Esophagus squamous epithelium (tissue), 5 donors: ENCODE data around the gene IL17RD. TPM values are rescaled to one million over a fixed set of nuclear protein-coding genes. Genes with fewer than 3 reads are reported as not detected.

ENCODE experiments used
- DNase-seq: peaks from one replicate; lab custom pipeline; 2025; lab: John Stamatoyannopoulos, UW
- H3K27ac ChIP-seq, 4 donors: fragments of 200-600 bp; sonication (generic); one replicate each; pipeline ENCODE4 v1.5.1; 2016 to 2019; ENCODE audit warnings: mild to moderate bottlenecking in 1 of 4
- H3K27me3 ChIP-seq, 4 donors: fragments of 200-600 bp; sonication (generic); 1 replicate in 3 of 4; 2 replicates in 1 of 4; pipeline versions ENCODE4 v1.5.1 to v1.6.0; 2017 to 2021; ENCODE audit warnings: antibody characterized with exemption in 1 of 4
- H3K36me3 ChIP-seq, 3 donors: fragments of 200-600 bp; sonication (generic); one replicate each; pipeline ENCODE4 v1.5.1; 2016 to 2019
- H3K4me1 ChIP-seq, 3 donors: fragments of 200-600 bp; sonication (generic); one replicate each; pipeline ENCODE4 v1.5.1; 2017 to 2019
- H3K4me3 ChIP-seq, 4 donors: fragments of 200-600 bp; sonication (generic); 1 replicate in 3 of 4; 2 replicates in 1 of 4; pipeline ENCODE4 v1.5.1; 2016 to 2019; ENCODE audit warnings: mild to moderate bottlenecking in 2 of 4, moderate library complexity in 1 of 4
- H3K9me3 ChIP-seq, 3 donors: fragments of 200-600 bp; sonication (generic); one replicate each; pipeline ENCODE4 v1.5.1; 2016 to 2019
- POLR2A ChIP-seq, 4 donors: fragments of 450-650 bp; IDR thresholded peaks; one replicate each; pipeline ENCODE4 v1.6.1; 2017; ENCODE audit warnings: antibody characterized with exemption in 4 of 4, mild to moderate bottlenecking in 4 of 4, moderate library complexity in 3 of 4
- WGBS, 2 donors: methylation state at CpG; one replicate each; pipeline ENCODE4 v1.1.5; 2018; 5-methylcytosine and 5-hydroxymethylcytosine counted together
- intact Hi-C: fragments of 100-400 bp; cut with DNase I; formaldehyde crosslinking; loops from one replicate; pipeline ENCODE4 v1.15.0; 2022
- total RNA-seq, 4 donors: library from RNA; depleted of rRNA; stranded (reverse); fragments of >200 nt; gene quantifications; one replicate each; pipeline ENCODE4 v1.1.0, GENCODE V29; 2016
- TF ChIP-seq, protein P1 (sequence below), 6 experiments: fragments of 450-650 bp in 4 of 6; fragments of 200-600 bp in 2 of 6; sonication (generic) in 2 of 6; IDR thresholded peaks; one replicate each; pipeline ENCODE4 v1.5.1; 2016 to 2019; ENCODE audit warnings: antibody characterized with exemption in 6 of 6, mild to moderate bottlenecking in 4 of 6, moderate library complexity in 4 of 6
- donor health status: DM: yes; HTN: yes; CAD: no.

Gene IL17RD
- total RNA-seq, 4 donors from 2014 or later = 4.4 to 10.4 (median 5.1) TPM

DNA sequence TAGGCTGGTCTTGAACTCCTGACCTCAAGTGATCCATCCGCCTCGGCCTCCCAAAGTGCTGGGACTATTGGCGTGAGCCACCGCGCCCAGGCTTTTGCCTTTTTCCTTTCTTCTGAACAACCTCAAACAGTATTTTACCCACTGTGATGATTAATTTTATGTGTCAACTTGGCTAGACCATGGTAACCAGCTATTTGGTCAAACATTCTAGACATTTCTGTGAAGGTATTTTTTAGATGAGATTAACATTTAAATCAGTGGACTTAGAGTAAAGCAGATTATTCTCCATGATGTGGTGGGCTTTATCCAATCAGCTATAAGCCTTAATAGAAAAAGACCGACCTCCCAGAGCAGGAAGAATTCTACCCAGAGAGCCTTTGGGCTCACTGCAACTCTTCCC, 98.7 kb downstream of the IL17RD start:
- 89 to 97% methylated on average over 6 of the region's 6 CpGs for WGBS, 2 donors
- no peak for DNase-seq
- Histone ChIP-seq H3K4me1 (peaks cover 26 to 81% (median 57%) of the 10 kb centered on the region in 3 donors), H3K36me3 (no peaks in the 10 kb centered on the region), H3K27ac (peak overlapping the region in 3 of 4 donors; percentile 22 to 88 (median 86)), H3K4me3 (no peak overlapping the region), H3K9me3 (no peaks in the 10 kb centered on the region), H3K27me3 (no peaks in the 10 kb centered on the region)
- intact Hi-C loops = no loop called here
- TF ChIP-seq, protein P1, sequence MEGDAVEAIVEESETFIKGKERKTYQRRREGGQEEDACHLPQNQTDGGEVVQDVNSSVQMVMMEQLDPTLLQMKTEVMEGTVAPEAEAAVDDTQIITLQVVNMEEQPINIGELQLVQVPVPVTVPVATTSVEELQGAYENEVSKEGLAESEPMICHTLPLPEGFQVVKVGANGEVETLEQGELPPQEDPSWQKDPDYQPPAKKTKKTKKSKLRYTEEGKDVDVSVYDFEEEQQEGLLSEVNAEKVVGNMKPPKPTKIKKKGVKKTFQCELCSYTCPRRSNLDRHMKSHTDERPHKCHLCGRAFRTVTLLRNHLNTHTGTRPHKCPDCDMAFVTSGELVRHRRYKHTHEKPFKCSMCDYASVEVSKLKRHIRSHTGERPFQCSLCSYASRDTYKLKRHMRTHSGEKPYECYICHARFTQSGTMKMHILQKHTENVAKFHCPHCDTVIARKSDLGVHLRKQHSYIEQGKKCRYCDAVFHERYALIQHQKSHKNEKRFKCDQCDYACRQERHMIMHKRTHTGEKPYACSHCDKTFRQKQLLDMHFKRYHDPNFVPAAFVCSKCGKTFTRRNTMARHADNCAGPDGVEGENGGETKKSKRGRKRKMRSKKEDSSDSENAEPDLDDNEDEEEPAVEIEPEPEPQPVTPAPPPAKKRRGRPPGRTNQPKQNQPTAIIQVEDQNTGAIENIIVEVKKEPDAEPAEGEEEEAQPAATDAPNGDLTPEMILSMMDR (IDR thresholded peaks at IDR 0.05) = no peak
- no peak for TF ChIP-seq POLR2A (IDR thresholded peaks at IDR 0.05)

DNA sequence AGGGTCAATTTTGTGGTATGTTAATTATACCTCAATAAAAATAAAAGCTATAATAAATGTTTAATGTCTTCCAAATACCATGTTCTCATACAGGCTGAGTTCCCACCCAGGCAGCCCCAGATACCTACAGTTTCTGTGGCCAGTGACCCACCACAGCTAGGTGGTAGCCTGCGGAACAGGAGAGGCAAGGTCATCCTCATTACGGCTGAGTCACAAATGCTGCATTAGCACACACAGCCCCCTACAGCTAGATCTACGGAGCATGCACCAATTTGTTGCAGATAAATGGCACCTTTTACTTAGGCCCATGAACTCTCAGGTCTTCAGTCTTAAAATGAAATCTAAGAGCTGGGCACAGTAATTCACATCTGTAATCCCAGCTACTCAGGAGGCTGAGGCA, 99.6 kb downstream of the IL17RD start:
- DNase-seq = no peak
- Histone ChIP-seq H3K4me3 (no peak overlapping the region), H3K9me3 (no peaks in the 10 kb centered on the region), H3K36me3 (no peaks in the 10 kb centered on the region), H3K27ac (no peak overlapping the region), H3K4me1 (peaks cover 26 to 90% (median 64%) of the 10 kb centered on the region in 3 donors), H3K27me3 (no peaks in the 10 kb centered on the region)
- intact Hi-C loops = no loop called here
- TF ChIP-seq, protein P1 (IDR thresholded peaks at IDR 0.05) = no peak
- no peak for TF ChIP-seq POLR2A (IDR thresholded peaks at IDR 0.05)
- WGBS, 2 donors = 73 to 96% methylated on average over 2 to 3 of the region's 3 CpGs

DNA sequence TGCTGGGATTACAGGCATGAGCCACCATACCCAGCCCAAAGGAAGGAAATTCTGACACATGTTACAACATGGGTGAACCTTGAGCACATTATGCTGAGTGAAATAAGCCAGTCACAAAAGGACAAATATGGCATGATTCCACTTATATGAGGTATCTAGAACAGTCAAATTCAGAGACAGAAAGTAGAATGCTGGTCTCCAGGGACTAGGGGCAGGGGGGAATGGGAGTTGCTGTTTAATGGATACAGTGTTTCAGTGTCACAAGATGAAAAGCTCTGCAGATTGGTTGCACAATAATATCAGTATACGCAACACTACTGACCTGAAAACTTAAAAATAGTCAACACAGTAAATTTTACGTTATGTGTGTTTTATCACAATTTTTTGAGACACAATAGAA, 100.6 kb downstream of the IL17RD start:
- no peaks in the 10 kb centered on the region for H3K9me3 ChIP-seq
- no peak overlapping the region for H3K4me3 ChIP-seq
- peak overlapping the region in 3 of 4 donors; percentile 36 to 86 (median 52) for H3K27ac ChIP-seq
- H3K36me3 ChIP-seq = no peaks in the 10 kb centered on the region
- peaks cover 33 to 92% (median 70%) of the 10 kb centered on the region in 3 donors for H3K4me1 ChIP-seq
- 81 to 95% methylated on average over 2 of the region's 2 CpGs for WGBS, 2 donors
- TF ChIP-seq POLR2A (IDR thresholded peaks at IDR 0.05) = no peak
- TF ChIP-seq, protein P1 (IDR thresholded peaks at IDR 0.05) = no peak
- intact Hi-C loops = no loop called here
- no peaks in the 10 kb centered on the region for H3K27me3 ChIP-seq
- no peak for DNase-seq

DNA sequence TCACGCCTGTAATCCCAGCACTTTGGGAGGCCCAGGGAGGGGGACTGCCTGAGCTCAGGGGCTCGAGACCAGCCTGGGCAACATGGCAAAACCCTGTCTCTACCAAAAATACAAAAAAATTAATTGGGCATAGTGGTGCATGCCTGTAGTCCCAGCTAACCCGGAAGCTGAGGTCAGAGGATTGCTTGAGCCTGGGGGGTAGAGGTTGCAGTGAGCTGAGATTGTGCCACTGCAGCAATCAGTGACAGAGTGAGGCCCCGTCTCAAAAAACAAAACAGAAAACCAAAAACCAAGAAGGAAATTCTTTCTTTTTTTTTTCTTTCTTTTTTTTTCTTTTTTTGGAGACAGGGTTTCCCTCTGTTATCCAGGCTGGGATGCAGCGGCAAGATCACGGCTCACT, 101.2 kb downstream of the IL17RD start:
- TF ChIP-seq, protein P1 (IDR thresholded peaks at IDR 0.05) = no peak
- TF ChIP-seq POLR2A (IDR thresholded peaks at IDR 0.05) = no peak
- H3K27me3 ChIP-seq = no peaks in the 10 kb centered on the region
- H3K4me1 ChIP-seq = peaks cover 35 to 91% (median 72%) of the 10 kb centered on the region in 3 donors
- H3K36me3 ChIP-seq = no peaks in the 10 kb centered on the region
- intact Hi-C loops = no loop called here
- DNase-seq = no peak
- WGBS, 2 donors = 80 to 90% methylated on average over 6 of the region's 6 CpGs
- H3K4me3 ChIP-seq = no peak overlapping the region
- no peaks in the 10 kb centered on the region for H3K9me3 ChIP-seq
- peak overlapping the region in 3 of 4 donors; percentile 52 to 89 (median 86) for H3K27ac ChIP-seq

DNA sequence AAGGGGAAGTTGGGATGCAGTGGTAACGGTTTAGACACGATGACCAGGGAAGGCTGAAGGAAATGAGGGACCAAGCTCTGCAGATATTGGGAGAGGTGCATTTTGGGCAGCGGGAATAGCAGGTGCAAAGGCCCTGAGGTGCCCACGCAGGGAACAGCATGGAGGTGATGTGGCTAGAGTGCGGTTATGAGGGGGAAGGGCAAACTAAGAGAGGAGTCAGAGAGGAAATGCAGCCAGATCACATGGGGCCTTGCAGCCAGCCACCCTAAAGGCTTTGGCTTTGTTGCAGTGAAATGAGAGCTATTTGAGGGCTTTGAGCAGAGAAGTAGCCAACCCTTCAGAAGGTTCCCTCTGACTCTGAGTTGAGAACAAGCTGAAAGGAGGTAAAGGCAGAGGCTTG, 102.1 kb downstream of the IL17RD start:
- Histone ChIP-seq H3K27ac (peak overlapping the region in 3 of 4 donors; percentile 86 to 89 (median 86)), H3K36me3 (no peaks in the 10 kb centered on the region), H3K4me3 (no peak overlapping the region), H3K9me3 (no peaks in the 10 kb centered on the region), H3K27me3 (no peaks in the 10 kb centered on the region), H3K4me1 (peaks cover 34 to 83% (median 67%) of the 10 kb centered on the region in 3 donors)
- TF ChIP-seq, protein P1 (IDR thresholded peaks at IDR 0.05) = no peak
- no peak for TF ChIP-seq POLR2A (IDR thresholded peaks at IDR 0.05)
- DNase-seq = no peak
- WGBS, 2 donors = 85 to 87% methylated on average over 5 of the region's 5 CpGs
- intact Hi-C loops = no loop called here
